Measurements from ENCODE around the gene ZNF512B. TPM values are rescaled to one million over a fixed set of nuclear protein-coding genes. Genes with fewer than 3 reads are reported as not detected.

The ZNF512B gene
- total RNA-seq, 1 donor, result 14.5 TPM

DNA sequence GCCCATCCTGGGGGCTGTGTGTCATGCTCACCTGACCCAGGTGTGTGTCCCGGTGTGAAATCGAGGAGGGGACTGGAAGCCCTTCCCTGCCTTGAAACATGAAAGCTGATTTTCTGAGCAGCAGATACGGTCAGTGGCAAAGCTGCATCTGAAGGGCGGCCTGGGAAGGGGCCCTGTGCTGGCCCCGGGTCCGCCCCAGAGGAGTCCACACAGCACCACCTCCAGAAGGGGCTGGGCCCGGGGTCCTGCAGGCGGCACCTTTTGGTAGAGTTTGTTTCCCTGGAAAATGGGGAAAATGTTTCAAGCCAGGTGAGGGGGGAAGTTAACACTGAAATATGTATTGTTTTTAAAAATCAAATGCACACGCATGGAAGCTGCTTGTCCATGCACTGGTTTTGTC is 34.3 kb downstream of the ZNF512B start:
- TF ChIP-seq, protein P1, sequence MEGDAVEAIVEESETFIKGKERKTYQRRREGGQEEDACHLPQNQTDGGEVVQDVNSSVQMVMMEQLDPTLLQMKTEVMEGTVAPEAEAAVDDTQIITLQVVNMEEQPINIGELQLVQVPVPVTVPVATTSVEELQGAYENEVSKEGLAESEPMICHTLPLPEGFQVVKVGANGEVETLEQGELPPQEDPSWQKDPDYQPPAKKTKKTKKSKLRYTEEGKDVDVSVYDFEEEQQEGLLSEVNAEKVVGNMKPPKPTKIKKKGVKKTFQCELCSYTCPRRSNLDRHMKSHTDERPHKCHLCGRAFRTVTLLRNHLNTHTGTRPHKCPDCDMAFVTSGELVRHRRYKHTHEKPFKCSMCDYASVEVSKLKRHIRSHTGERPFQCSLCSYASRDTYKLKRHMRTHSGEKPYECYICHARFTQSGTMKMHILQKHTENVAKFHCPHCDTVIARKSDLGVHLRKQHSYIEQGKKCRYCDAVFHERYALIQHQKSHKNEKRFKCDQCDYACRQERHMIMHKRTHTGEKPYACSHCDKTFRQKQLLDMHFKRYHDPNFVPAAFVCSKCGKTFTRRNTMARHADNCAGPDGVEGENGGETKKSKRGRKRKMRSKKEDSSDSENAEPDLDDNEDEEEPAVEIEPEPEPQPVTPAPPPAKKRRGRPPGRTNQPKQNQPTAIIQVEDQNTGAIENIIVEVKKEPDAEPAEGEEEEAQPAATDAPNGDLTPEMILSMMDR (IDR thresholded peaks at IDR 0.05; ENCODE audit: extremely low read depth, low read depth, low read length), result no peak
- Histone ChIP-seq H3K4me3 (ENCODE audit: insufficient read depth, low read length) (no peak overlapping the region), H3K27ac (ENCODE audit: low read depth, low read length) (no peak overlapping the region), H3K4me1 (ENCODE audit: insufficient read depth, low read length) (no peaks in the 10 kb centered on the region), H3K27me3 (ENCODE audit: insufficient read depth, low read length) (no peaks in the 10 kb centered on the region), H3K9me3 (ENCODE audit: low read depth, low read length) (no peaks in the 10 kb centered on the region), H2AFZ (ENCODE audit: low read length) (no peak overlapping the region), H3K79me2 (ENCODE audit: insufficient read depth, low read length) (peaks cover 65% of the 10 kb centered on the region), H3K36me3 (ENCODE audit: insufficient read depth, low read length) (peaks cover 53% of the 10 kb centered on the region), H4K20me1 (ENCODE audit: insufficient read depth, low read length) (peaks cover 55% of the 10 kb centered on the region), H3K4me2 (ENCODE audit: insufficient read depth, low read length) (no peak overlapping the region)
- peak; percentile 68 for DNase-seq (ENCODE audit: insufficient read length, low spot score, missing footprints)

DNA sequence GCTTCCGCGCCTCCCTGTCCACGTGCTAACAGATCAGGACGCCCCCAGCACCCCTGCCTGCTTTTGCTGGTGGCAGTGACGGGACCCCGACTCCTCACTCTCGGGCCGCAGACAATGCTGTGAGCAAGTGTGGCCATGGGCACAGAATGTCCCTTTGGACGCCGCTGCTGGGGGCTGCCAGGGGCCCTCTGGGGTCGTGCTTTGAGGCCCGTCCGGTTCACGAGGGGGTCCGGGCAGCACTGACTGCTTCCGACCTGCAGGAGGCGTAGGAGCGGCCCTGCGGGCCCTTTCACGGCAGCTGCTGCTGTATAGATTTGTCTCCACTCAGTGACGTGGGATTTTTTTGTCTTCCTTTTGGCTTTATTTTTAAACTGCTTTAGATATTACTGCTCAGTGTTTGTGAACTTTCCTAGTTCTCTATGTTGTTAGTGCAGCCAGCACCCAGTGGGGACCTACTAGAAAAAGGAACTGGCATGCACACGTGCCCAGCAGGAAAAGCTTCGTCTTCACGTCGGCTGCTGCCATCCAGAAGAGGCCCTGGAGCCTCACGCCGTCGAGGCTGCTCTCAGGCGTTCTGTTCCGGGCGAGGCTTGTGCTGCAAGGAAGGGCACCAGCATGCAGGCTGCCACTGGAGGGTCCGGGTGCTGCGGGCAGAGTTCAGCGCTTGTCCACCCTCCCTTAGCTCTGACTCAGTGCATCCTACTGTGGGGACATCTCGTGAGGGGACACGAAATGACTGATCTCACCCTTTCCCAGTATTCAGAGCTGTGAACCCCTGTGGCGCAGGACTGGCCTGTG is 35.3 kb downstream of the ZNF512B start:
- H3K4me2 ChIP-seq (ENCODE audit: insufficient read depth, low read length), result no peak overlapping the region
- TF ChIP-seq, protein P1 (IDR thresholded peaks at IDR 0.05; ENCODE audit: extremely low read depth, low read depth, low read length), result no peak
- H3K36me3 ChIP-seq (ENCODE audit: insufficient read depth, low read length), result peaks cover 52% of the 10 kb centered on the region
- H3K9me3 ChIP-seq (ENCODE audit: low read depth, low read length), result no peaks in the 10 kb centered on the region
- H4K20me1 ChIP-seq (ENCODE audit: insufficient read depth, low read length), result peaks cover 51% of the 10 kb centered on the region
- DNase-seq (ENCODE audit: insufficient read length, low spot score, missing footprints), result peak; percentile 75
- no peaks in the 10 kb centered on the region for H3K27me3 ChIP-seq (ENCODE audit: insufficient read depth, low read length)
- H2AFZ ChIP-seq (ENCODE audit: low read length), result no peak overlapping the region
- H3K79me2 ChIP-seq (ENCODE audit: insufficient read depth, low read length), result peaks cover 63% of the 10 kb centered on the region
- H3K4me1 ChIP-seq (ENCODE audit: insufficient read depth, low read length), result no peaks in the 10 kb centered on the region
- H3K27ac ChIP-seq (ENCODE audit: low read depth, low read length), result no peak overlapping the region
- no peak overlapping the region for H3K4me3 ChIP-seq (ENCODE audit: insufficient read depth, low read length)

GRCh38 chr20:63933646-63934045 is 36.1 kb downstream of the ZNF512B start:
- peak; percentile 57 for DNase-seq (ENCODE audit: insufficient read length, low spot score, missing footprints)
- H3K4me3 ChIP-seq (ENCODE audit: insufficient read depth, low read length), result no peak overlapping the region
- H3K79me2 ChIP-seq (ENCODE audit: insufficient read depth, low read length), result peaks cover 66% of the 10 kb centered on the region
- no peaks in the 10 kb centered on the region for H3K4me1 ChIP-seq (ENCODE audit: insufficient read depth, low read length)
- no peak overlapping the region for H2AFZ ChIP-seq (ENCODE audit: low read length)
- peaks cover 47% of the 10 kb centered on the region for H4K20me1 ChIP-seq (ENCODE audit: insufficient read depth, low read length)
- no peaks in the 10 kb centered on the region for H3K27me3 ChIP-seq (ENCODE audit: insufficient read depth, low read length)
- TF ChIP-seq, protein P1 (IDR thresholded peaks at IDR 0.05; ENCODE audit: extremely low read depth, low read depth, low read length), result no peak
- H3K9me3 ChIP-seq (ENCODE audit: low read depth, low read length), result no peaks in the 10 kb centered on the region
- H3K36me3 ChIP-seq (ENCODE audit: insufficient read depth, low read length), result peaks cover 58% of the 10 kb centered on the region
- H3K27ac ChIP-seq (ENCODE audit: low read depth, low read length), result no peak overlapping the region
- H3K4me2 ChIP-seq (ENCODE audit: insufficient read depth, low read length), result no peak overlapping the region

GRCh38 chr20:63932606-63933160 is 37.0 kb downstream of the ZNF512B start:
- Histone ChIP-seq H3K4me3 (ENCODE audit: insufficient read depth, low read length) (no peak overlapping the region), H3K27me3 (ENCODE audit: insufficient read depth, low read length) (no peaks in the 10 kb centered on the region), H3K9me3 (ENCODE audit: low read depth, low read length) (no peaks in the 10 kb centered on the region), H3K27ac (ENCODE audit: low read depth, low read length) (no peak overlapping the region), H3K79me2 (ENCODE audit: insufficient read depth, low read length) (peaks cover 72% of the 10 kb centered on the region), H3K4me1 (ENCODE audit: insufficient read depth, low read length) (no peaks in the 10 kb centered on the region), H2AFZ (ENCODE audit: low read length) (no peak overlapping the region), H3K36me3 (ENCODE audit: insufficient read depth, low read length) (peaks cover 66% of the 10 kb centered on the region), H3K4me2 (ENCODE audit: insufficient read depth, low read length) (no peak overlapping the region), H4K20me1 (ENCODE audit: insufficient read depth, low read length) (peaks cover 46% of the 10 kb centered on the region)
- peak; percentile 57 for DNase-seq (ENCODE audit: insufficient read length, low spot score, missing footprints)
- TF ChIP-seq, protein P1 (IDR thresholded peaks at IDR 0.05; ENCODE audit: extremely low read depth, low read depth, low read length), result no peak
